SH-SY5Y (cell line): ENCODE measurements around the gene ADAMTSL5.

Experiments
- GATA2 ChIP-seq: IDR thresholded peaks from 2 replicates; pipeline ENCODE4 v1.6.1; 2011; ENCODE audit warnings: mild to moderate bottlenecking, low read depth, low read length
- GATA3 ChIP-seq: IDR thresholded peaks from 2 replicates; pipeline ENCODE4 v1.6.1; 2011; ENCODE audit warnings: low read depth, mild to moderate bottlenecking, low read length, moderate library complexity

The ADAMTSL5 gene

GRCh38 chr19:1534972-1535371 is 22.2 kb upstream of the ADAMTSL5 start:
- TF ChIP-seq GATA3 (no peak), GATA2 (no peak)

DNA sequence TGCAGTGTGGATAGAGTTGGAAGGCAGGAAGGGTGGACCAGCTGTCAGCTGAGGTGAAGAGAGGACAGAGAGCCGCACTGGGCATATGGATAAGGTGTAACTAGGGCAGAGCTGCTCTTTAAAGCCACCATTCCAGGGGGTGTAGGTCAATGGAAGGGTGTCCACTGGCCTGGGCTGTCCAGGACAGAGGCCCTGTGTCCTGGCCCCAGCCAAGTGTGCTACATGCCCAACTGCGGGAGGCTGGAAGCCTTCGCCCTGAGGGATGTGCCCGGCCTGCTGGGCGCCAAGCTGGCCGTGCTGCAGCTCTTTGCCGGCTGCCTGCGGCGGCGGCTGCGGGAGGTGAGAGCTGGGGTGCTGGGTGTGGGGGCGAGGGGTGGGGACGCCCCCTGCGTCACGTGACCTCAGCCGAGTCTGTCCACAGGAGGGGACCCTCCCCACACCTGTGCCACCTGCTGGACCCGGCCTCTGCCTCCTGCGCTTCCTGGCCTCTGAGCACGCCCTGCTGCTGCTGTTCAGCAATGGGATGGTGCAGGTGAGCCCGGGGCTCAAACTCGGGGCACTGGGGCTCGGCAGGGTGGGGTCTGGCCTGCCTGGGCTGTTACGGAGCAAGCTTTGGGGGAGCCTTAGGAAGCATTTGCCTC is 20.8 kb upstream of the ADAMTSL5 start:
- TF ChIP-seq GATA3 (no peak), GATA2 (no peak)

- TF ChIP-seq GATA2 (no peak), GATA3 (no peak)
Observed at GRCh38 chr19:1532003-1532402, 19.2 kb upstream of the ADAMTSL5 start.

DNA sequence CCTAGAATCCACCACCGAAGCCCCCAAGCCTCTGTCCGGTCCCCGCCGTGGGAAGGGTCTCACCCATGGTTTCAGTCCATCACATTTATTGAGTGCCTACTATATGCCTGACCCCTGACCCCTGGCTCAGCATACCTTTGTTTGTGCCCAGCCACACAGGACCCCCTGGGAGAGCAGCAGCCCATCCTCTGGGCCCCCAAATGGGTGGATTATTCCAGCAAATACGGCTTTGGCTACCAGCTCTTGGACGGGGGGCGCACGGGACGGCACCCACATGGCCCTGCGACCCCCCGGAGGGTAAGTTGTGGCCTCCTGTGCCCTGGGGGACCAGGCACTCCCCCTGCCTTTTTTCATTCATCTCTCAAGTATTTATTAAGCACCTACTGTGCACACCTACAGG is 18.8 kb upstream of the ADAMTSL5 start:
- TF ChIP-seq GATA3 (no peak), GATA2 (no peak)

GRCh38 chr19:1529430-1529816 is 16.6 kb upstream of the ADAMTSL5 start:
- TF ChIP-seq GATA3 (no peak), GATA2 (no peak)

GRCh38 chr19:1528596-1529429 is 16.0 kb upstream of the ADAMTSL5 start:
- no peak for TF ChIP-seq GATA3
- no peak for TF ChIP-seq GATA2

DNA sequence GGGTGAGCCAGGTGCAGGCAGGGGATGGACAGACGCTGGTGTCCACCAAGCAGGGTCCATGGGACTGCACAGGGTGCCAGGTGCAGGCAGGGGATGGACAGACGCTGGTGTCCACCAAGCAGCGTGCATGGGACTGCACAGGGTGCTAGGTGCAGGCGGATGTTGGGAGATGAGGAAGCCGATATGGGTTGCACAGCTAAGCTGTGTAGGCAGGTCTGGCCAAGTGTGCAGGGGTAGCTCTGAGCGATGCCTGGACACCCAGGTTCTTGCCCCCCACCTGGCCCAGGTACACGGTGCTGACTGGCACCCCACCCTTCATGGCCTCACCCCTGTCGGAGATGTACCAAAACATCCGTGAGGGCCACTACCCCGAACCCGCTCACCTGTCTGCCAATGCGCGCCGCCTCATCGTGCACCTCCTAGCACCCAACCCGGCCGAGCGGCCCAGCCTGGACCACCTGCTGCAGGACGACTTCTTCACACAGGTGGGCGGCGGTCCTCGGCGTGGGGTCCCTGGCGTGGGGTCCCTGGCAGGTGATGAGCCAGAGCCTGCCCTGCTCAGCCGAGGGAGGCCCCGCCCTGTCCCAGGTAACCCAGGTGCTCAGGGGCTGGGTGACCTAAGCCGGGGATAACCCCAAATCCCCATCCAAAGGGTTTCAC is 15.0 kb upstream of the ADAMTSL5 start:
- no peak for TF ChIP-seq GATA2
- no peak for TF ChIP-seq GATA3

DNA sequence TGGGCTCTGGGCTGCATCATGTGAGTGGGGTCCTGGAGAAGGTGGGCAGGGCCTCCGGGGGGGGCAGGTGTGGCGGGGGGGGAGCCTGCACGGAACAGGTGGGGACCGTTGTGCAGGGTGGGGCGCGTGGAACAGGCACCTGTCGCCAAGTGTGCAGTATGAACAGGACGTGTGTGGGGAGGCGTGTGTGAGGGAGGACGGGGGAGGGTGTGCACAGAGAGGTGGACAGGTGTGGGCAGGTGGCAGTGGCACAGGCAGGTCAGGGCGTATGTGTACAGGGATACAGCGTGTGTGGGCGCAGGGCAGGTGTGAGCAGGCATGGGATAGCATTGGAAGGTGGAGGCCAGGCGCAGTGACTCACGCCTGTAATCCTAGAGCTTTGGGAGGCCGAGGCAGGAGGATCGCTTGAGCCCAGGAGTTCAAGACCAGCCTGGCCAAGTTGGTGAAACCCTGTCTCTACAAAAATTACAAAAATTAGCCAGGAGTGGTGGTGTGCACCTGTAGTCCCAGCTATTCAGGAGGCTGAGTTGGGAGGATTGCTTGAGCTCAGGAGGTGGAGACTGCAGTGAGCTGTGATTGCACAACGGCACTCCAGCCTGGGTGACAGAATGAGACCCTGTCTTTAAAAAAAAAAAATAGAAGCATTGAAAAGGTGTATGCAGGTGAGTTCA is 14.3 kb upstream of the ADAMTSL5 start:
- TF ChIP-seq GATA2 (no peak), GATA3 (no peak)

DNA sequence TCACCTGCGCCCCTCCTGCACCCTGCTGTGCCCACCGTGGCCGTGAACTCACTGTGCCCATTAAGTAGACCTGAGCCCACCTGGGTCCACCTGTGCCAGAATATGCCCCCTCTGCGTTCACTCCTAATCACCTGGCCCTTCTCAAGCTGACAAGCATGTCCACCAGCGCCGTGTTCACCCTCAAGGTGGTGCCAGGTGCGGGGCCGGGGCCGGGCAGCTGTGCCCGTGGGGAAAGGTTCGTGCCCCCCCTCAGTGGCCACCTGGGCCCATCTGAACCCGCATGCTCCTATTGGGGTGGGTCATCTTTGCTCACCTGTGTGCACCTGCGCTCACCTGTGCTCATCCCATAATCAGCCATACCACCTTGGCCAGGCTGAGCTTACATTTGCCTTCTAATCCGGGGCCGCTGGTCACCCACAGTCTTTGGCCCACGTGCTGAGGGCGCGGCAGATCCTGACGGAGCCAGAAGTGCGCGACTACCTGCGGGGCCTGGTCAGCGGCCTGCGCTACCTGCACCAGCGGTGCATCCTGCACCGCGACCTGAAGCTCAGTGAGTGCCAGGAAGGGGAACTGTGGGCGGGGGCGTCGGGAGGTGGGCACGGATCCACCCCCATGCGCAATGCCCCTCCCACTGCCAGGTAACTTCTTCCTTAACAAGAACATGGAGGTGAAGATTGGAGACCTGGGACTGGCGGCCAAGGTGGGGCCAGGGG is 13.4 kb upstream of the ADAMTSL5 start:
- no peak for TF ChIP-seq GATA2
- no peak for TF ChIP-seq GATA3

DNA sequence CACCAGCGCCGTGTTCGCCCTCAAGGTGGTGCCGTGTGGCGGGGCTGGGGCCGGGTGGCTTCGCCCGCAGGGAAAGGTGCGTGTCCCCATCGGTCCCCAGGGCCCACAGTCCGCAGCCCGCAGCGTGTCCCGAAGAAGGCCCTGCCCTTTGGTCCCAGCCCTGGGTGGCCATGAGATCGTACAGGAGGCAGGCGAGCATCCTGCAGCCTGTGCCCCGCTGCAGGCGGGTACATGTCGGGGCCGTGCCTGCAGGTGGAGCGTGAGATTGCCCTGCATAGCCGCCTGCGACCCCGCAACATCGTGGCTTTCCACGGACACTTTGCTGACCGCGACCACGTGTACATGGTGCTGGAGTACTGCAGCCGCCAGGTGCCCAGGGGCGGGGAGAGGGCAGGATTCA is 12.5 kb upstream of the ADAMTSL5 start:
- TF ChIP-seq GATA3 (no peak), GATA2 (no peak)

DNA sequence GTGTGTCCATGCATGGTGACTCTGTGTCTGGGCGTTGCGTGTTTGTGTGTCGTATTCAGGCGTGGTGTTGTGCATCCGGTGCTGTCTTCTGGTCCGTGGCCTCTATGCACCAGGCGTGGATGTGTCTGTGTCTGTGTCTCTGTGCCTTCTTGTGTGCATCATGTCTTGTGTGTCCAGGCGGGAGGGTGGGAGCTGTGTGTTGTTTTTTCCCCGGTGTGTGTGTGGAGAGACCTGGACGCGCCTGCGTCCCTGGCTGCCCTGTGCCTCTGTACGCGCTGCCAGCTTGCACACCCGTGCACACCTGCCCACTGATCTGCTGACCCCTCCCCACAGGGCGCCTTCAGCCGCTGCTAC is 12.1 kb upstream of the ADAMTSL5 start:
- TF ChIP-seq GATA2 (no peak), GATA3 (no peak)

- TF ChIP-seq GATA3 (no peak), GATA2 (no peak)
Observed at GRCh38 chr19:1524287-1524971, 11.6 kb upstream of the ADAMTSL5 start.

GRCh38 chr19:1523412-1524286 is 10.8 kb upstream of the ADAMTSL5 start, which contains the start of gene PLK5:
Gene PLK5, plus strand, starts transcription at chr19:1524077. Its CDS starts 2,920 bp downstream, at chr19:1526997.
- TF ChIP-seq GATA2 (no peak), GATA3 (no peak)
